Sigmoid colon (tissue), 7 donors: ENCODE measurements around the gene ZFP36L2. TPM values are rescaled to one million over a fixed set of nuclear protein-coding genes. Genes with fewer than 3 reads are reported as not detected.

Experiments
- DNase-seq: peaks from one replicate; pipeline ENCODE4 v3.0.0-alpha.2; 2019
- H3K27ac ChIP-seq, 4 donors: fragments of 200-600 bp; sonication (generic); one replicate each; pipeline ENCODE4 v1.5.1; 2016 to 2019; ENCODE audit warnings: mild to moderate bottlenecking in 1 of 4
- H3K27me3 ChIP-seq, 3 donors: fragments of 200-600 bp; sonication (generic); one replicate each; pipeline ENCODE4 v1.5.1; 2019; ENCODE audit warnings: mild to moderate bottlenecking in 1 of 3
- H3K36me3 ChIP-seq, 4 donors: fragments of 200-600 bp; sonication (generic); one replicate each; pipeline ENCODE4 v1.5.1; 2016 to 2019
- H3K4me1 ChIP-seq, 4 donors: fragments of 200-600 bp; sonication (generic); one replicate each; pipeline ENCODE4 v1.5.1; 2017 to 2019
- H3K4me3 ChIP-seq, 4 donors: fragments of 200-600 bp; sonication (generic); one replicate each; pipeline ENCODE4 v1.5.1; 2017 to 2019; ENCODE audit warnings: mild to moderate bottlenecking in 2 of 4, moderate library complexity in 1 of 4
- H3K9me3 ChIP-seq, 4 donors: fragments of 200-600 bp in 3 of 4; sonication (generic) in 3 of 4; one replicate each; pipeline versions ENCODE4 v1.5.1 to v1.6.1; 2013 to 2019
- EP300 ChIP-seq, 4 donors: sonication (generic); formaldehyde crosslinking; IDR thresholded peaks; one replicate each; pipeline ENCODE4 v1.6.1; 2017; ENCODE audit warnings: antibody characterized with exemption in 4 of 4
- POLR2A ChIP-seq, 2 donors: fragments of 450-650 bp; IDR thresholded peaks; one replicate each; pipeline ENCODE4 v1.6.1; 2016; ENCODE audit warnings: antibody characterized with exemption in 2 of 2, mild to moderate bottlenecking in 2 of 2, moderate library complexity in 2 of 2
- POLR2AphosphoS5 ChIP-seq, 4 donors: sonication (generic); formaldehyde crosslinking; IDR thresholded peaks; one replicate each; pipeline ENCODE4 v1.6.1; 2017; ENCODE audit warnings: antibody characterized with exemption in 4 of 4
- WGBS, 2 donors: extraction: QIAGEN DNeasy Blood & Tissue Kit; methylation state at CpG; one replicate each; pipeline ENCODE4 v1.1.7; 2013; 5-methylcytosine and 5-hydroxymethylcytosine counted together
- intact Hi-C: fragments of 100-400 bp; cut with DNase I; formaldehyde crosslinking; loops from one replicate; pipeline ENCODE4 v1.15.1; 2023
- polyA plus RNA-seq, 3 donors: library from polyadenylated mRNA; stranded (reverse); fragments of 200-250 nt; gene quantifications; one replicate each; pipeline ENCODE4 v1.2.3, GENCODE V29; 2013
- total RNA-seq, 4 donors: library from RNA; depleted of rRNA; stranded (reverse); fragments of >200 nt; gene quantifications; one replicate each; pipeline ENCODE4 v1.1.0, GENCODE V29; 2016
- TF ChIP-seq, protein P1 (sequence below), 4 experiments: fragments of 450-650 bp in 3 of 4; fragments of 200-600 bp in 1 of 4; IDR thresholded peaks; one replicate each; pipeline ENCODE4 v1.5.1; 2016 to 2019; ENCODE audit warnings: antibody characterized with exemption in 4 of 4, mild to moderate bottlenecking in 3 of 4, moderate library complexity in 2 of 4
- donor health status: healthy with polysubstance abuse.
- donor health status: Bipolar disorder and iron deficiency.
- donor health status: healthy.

The ZFP36L2 gene
- total and polyA plus RNA-seq, 7 donors, result 59.8 to 120 (median 97.3) TPM

DNA sequence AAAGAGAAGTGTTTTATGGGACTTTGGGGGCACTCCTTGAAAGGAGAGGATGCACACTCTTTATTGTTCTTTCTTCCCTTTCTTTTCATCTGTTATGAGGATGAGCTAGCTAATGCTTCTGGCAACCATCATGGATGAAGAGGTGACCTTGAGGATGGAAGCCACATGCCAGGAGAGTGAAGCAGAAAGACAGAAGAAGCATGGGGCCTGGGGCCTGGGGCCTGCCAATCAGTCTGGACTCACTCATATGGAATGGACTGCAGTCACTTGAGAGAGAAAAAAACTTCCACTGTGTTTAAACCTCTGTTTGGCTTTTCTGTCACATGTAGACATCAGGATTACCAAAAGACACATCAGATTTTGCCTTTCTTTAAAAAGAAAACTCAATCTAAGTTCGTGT is 35.8 kb upstream of the ZFP36L2 start:
- no peak overlapping the region for H3K4me3 ChIP-seq
- no peaks in the 10 kb centered on the region for H3K9me3 ChIP-seq
- no peak for TF ChIP-seq POLR2A (IDR thresholded peaks at IDR 0.05)
- no peak for TF ChIP-seq POLR2AphosphoS5 (IDR thresholded peaks at IDR 0.05)
- TF ChIP-seq, protein P1, sequence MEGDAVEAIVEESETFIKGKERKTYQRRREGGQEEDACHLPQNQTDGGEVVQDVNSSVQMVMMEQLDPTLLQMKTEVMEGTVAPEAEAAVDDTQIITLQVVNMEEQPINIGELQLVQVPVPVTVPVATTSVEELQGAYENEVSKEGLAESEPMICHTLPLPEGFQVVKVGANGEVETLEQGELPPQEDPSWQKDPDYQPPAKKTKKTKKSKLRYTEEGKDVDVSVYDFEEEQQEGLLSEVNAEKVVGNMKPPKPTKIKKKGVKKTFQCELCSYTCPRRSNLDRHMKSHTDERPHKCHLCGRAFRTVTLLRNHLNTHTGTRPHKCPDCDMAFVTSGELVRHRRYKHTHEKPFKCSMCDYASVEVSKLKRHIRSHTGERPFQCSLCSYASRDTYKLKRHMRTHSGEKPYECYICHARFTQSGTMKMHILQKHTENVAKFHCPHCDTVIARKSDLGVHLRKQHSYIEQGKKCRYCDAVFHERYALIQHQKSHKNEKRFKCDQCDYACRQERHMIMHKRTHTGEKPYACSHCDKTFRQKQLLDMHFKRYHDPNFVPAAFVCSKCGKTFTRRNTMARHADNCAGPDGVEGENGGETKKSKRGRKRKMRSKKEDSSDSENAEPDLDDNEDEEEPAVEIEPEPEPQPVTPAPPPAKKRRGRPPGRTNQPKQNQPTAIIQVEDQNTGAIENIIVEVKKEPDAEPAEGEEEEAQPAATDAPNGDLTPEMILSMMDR (IDR thresholded peaks at IDR 0.05), result no peak
- TF ChIP-seq EP300 (IDR thresholded peaks at IDR 0.05), result no peak
- H3K36me3 ChIP-seq, result no peaks in the 10 kb centered on the region
- intact Hi-C loops, result no loop called here
- no peak for DNase-seq
- no peaks in the 10 kb centered on the region for H3K27me3 ChIP-seq
- H3K4me1 ChIP-seq, result peaks cover 0 to 45% (median 37%) of the 10 kb centered on the region in 4 donors
- H3K27ac ChIP-seq, result no peak overlapping the region
- 91% methylated on average over 1 of the region's 1 CpG for WGBS, 2 donors

DNA sequence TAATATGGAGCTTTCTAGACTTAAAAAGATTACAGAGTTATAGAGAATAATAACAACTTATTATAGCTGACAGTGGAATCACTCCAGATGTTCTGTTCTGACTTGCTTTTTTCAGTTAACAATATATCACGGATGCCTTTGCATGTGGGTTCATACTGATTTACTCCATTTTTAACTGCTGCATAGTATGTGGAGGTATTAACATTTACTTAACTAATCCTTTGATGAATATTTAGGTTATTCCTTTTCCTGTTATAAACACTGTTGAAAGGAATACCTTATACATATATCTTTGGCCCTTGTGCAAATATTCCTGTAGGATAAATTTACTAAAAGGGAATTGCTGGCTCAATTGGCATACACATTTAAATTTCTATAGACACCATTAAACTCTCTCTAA is 33.1 kb upstream of the ZFP36L2 start:
- peaks cover 0 to 34% (median 23%) of the 10 kb centered on the region in 4 donors for H3K4me1 ChIP-seq
- no peaks in the 10 kb centered on the region for H3K9me3 ChIP-seq
- H3K27ac ChIP-seq, result no peak overlapping the region
- no peaks in the 10 kb centered on the region for H3K36me3 ChIP-seq
- no peak for TF ChIP-seq POLR2A (IDR thresholded peaks at IDR 0.05)
- TF ChIP-seq EP300 (IDR thresholded peaks at IDR 0.05), result no peak
- TF ChIP-seq, protein P1 (IDR thresholded peaks at IDR 0.05), result no peak
- no peak for TF ChIP-seq POLR2AphosphoS5 (IDR thresholded peaks at IDR 0.05)
- H3K4me3 ChIP-seq, result no peak overlapping the region
- DNase-seq, result no peak
- 92 to 94% methylated on average over 1 of the region's 1 CpG for WGBS, 2 donors
- no peaks in the 10 kb centered on the region for H3K27me3 ChIP-seq
- intact Hi-C loops, result no loop called here

DNA sequence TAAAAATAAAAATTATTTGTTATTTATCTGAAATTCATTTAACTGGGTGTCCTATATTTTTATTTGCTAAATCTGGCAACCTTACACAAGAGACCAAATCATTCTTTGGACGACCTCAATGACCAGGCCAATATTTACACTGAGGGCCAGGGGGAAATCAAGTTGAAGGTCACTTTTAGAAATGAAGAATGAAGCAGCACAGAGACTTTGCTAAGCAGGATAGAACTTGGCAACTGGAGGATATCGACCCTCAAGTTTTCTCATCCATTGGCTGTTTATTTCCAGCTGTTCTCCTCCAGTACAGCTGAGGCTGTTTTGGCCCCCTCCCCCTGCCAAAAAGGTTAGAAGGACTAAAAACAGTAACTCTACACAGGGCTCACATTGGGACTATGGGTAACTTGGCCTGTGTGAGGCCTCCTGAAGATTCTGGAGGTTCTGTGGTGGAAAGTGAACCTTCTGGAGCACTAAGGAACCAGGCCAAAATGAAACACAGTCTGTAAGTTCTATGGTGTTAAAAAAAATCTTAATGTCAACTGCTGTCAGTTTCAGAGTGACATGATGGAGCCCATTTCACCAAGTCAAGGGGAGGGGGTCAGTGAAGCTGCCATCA is 32.2 kb upstream of the ZFP36L2 start:
- WGBS, 2 donors, result 84 to 86% methylated on average over 2 of the region's 2 CpGs
- Histone ChIP-seq H3K9me3 (no peaks in the 10 kb centered on the region), H3K27me3 (no peaks in the 10 kb centered on the region), H3K27ac (no peak overlapping the region), H3K4me1 (peaks cover 0 to 25% (median 15%) of the 10 kb centered on the region in 4 donors), H3K36me3 (no peaks in the 10 kb centered on the region), H3K4me3 (no peak overlapping the region)
- TF ChIP-seq, protein P1 (IDR thresholded peaks at IDR 0.05), result no peak
- TF ChIP-seq POLR2A (IDR thresholded peaks at IDR 0.05) (no peak), EP300 (IDR thresholded peaks at IDR 0.05) (no peak), POLR2AphosphoS5 (IDR thresholded peaks at IDR 0.05) (no peak)
- DNase-seq, result no peak
- intact Hi-C loops, result no loop called here

DNA sequence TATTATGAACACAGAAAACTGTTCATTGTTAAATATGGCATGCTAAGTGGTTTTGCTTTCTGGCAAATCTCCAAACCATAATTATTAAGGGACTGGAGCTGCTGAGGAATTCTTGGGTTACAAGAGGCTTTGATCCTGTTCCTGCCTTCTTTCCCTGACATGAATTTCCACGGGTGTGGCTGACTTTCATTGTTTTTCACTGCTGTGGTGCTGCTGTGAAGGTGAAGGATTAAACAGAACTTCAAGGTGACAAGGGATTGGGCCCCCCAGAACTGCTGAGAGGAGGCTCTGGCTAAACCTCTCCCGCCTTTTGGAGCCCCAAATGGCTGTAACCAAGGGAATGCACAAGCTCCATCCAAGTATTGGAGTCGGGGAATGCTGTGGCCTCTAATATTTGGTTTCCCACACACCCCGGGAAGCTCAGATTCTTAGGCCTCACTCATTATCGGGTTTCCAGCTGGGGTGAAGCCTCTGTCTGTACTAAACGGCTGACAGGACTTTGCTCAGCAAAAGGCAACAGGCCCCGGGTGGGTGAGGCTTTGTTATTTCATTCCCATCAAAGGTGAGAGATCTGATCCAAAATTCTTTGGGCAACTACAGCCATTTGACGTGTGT is 29.0 kb upstream of the ZFP36L2 start:
- peaks cover 0 to 37% (median 28%) of the 10 kb centered on the region in 4 donors for H3K4me1 ChIP-seq
- TF ChIP-seq, protein P1 (IDR thresholded peaks at IDR 0.05), result no peak
- peak in 1 of 4 donors; percentile 4 for TF ChIP-seq POLR2AphosphoS5 (IDR thresholded peaks at IDR 0.05)
- TF ChIP-seq EP300 (IDR thresholded peaks at IDR 0.05), result no peak
- no peak for TF ChIP-seq POLR2A (IDR thresholded peaks at IDR 0.05)
- no peaks in the 10 kb centered on the region for H3K9me3 ChIP-seq
- no peaks in the 10 kb centered on the region for H3K27me3 ChIP-seq
- intact Hi-C loops, result no loop called here
- peak overlapping the region; percentile 4 to 62 (median 55) for H3K27ac ChIP-seq
- WGBS, 2 donors, result 66 to 67% methylated on average over 8 of the region's 8 CpGs
- DNase-seq, result no peak
- H3K36me3 ChIP-seq, result no peaks in the 10 kb centered on the region
- no peak overlapping the region for H3K4me3 ChIP-seq
